HepG2 (cell line): ENCODE data around the gene ENO1. TPM values are rescaled to one million over a fixed set of nuclear protein-coding genes. Genes with fewer than 3 reads are reported as not detected.
A peak's percentile ranks its signal among the peaks of the same experiment; 100 is the strongest.

Experiments used
- ATAC-seq: fragments of 200-7000 bp; cut with Tn5 transposase; 3 replicates; pipeline ENCODE4 v1.9.1; 2020; ENCODE audit warnings: mild to moderate bottlenecking, moderate library complexity
- BruUV-seq: library from RNA; stranded (reverse); fragments of 400-500 nt; replicated peaks from 2 replicates; lab custom pipeline; 2021; lab: Mats Ljungman, UMichigan
- CTCF ChIA-PET: fragments of 300-600 bp; formaldehyde crosslinking; extraction: SDS; loops from one replicate; lab custom pipeline; 2021; ENCODE audit warnings: low total read pairs, inconsistent platforms, low intra/inter-chr PET ratio; lab: Yijun Ruan, JAX
- POLR2A ChIA-PET: fragments of 350-600 bp; sonication (Branson Sonifier 250); formaldehyde crosslinking; loops from one replicate; lab custom pipeline; 2020; ENCODE audit warnings: antibody characterized with exemption, inconsistent platforms; lab: Yijun Ruan, JAX
- DNase-seq: peaks from one replicate; pipeline ENCODE4 v3.0.0-alpha.2; 2015; ENCODE audit warnings: low spot score
- FAIRE-seq: peaks from 3 replicates; lab custom pipeline; 2011; peaks lifted over from hg19 to GRCh38; lab: Jason Lieb, UNC
- H2AFZ ChIP-seq: one replicate; pipeline ENCODE4 v1.6.1; 2011; ENCODE audit warnings: low read length, inconsistent platforms
- H3K27ac ChIP-seq: fragments of 300-600 bp; 3 replicates; pipeline ENCODE4 v1.8.0; 2011; ENCODE audit warnings: mixed run types, mild to moderate bottlenecking, mixed read lengths, low read length, inconsistent platforms; ENCODE audit not compliant: insufficient read depth; ENCODE audit errors: extremely low read length
- H3K27me3 ChIP-seq, 2 experiments: fragments of 200-600 bp in 1 of 2; 2 replicates in 1 of 2; 3 replicates in 1 of 2; pipeline versions ENCODE4 v1.6.0 to v1.8.0; 2011; ENCODE audit warnings: low read length in 2 of 2, mild to moderate bottlenecking in 2 of 2, moderate library complexity in 2 of 2, inconsistent platforms in 1 of 2; ENCODE audit not compliant: insufficient read depth in 2 of 2, control insufficient read depth in 1 of 2
- H3K36me3 ChIP-seq, 2 experiments: fragments of 200-600 bp in 1 of 2; replicated peaks in 1 of 2; 2 replicates in 1 of 2; 3 replicates in 1 of 2; pipeline versions ENCODE4 v1.5.1 to v1.8.0; 2011; ENCODE audit warnings: low read length in 2 of 2, inconsistent platforms in 1 of 2; ENCODE audit not compliant: insufficient read depth in 2 of 2, control insufficient read depth in 1 of 2
- H3K4me1 ChIP-seq: 2 replicates; pipeline ENCODE4 v1.5.1; 2012; ENCODE audit warnings: low read length, inconsistent platforms; ENCODE audit not compliant: insufficient read depth
- H3K4me2 ChIP-seq: 2 replicates; pipeline ENCODE4 v1.6.0; 2011; ENCODE audit warnings: low read depth, low read length, inconsistent platforms
- H3K4me3 ChIP-seq, 3 experiments: fragments of 200-600 bp in 1 of 3; sonication (generic), shearing (Covaris generic) in 1 of 3; replicated peaks in 1 of 3; 2 replicates each; pipeline ENCODE4 v1.5.1; 2011 to 2016; ENCODE audit warnings: low read length in 3 of 3, inconsistent platforms in 2 of 3, low read depth in 2 of 3, mild to moderate bottlenecking in 2 of 3, control low read depth in 1 of 3, mixed read lengths in 1 of 3; ENCODE audit not compliant: insufficient read depth in 1 of 3
- H3K79me2 ChIP-seq: one replicate; pipeline ENCODE4 v1.6.1; 2011; ENCODE audit warnings: low read length, inconsistent platforms; ENCODE audit not compliant: insufficient read depth
- H3K9ac ChIP-seq: 2 replicates; pipeline ENCODE4 v1.6.0; 2011; ENCODE audit warnings: mild to moderate bottlenecking, low read depth, low read length, inconsistent platforms; ENCODE audit not compliant: insufficient read depth
- H3K9me3 ChIP-seq: 2 replicates; pipeline ENCODE4 v1.5.1; 2012; ENCODE audit warnings: mild to moderate bottlenecking, low read length
- H4K20me1 ChIP-seq: 2 replicates; pipeline ENCODE4 v1.6.0; 2011; ENCODE audit warnings: inconsistent platforms, mild to moderate bottlenecking, low read length, moderate library complexity; ENCODE audit not compliant: insufficient read depth
- CENPX ChIP-seq: sonication (generic); formaldehyde crosslinking; IDR thresholded peaks from 2 replicates; pipeline ENCODE4 v1.9.0; 2021; ENCODE audit warnings: mild to moderate bottlenecking, missing genetic modification reagents, moderate library complexity
- GATA4 ChIP-seq: sonication (generic); IDR thresholded peaks from 2 replicates; pipeline ENCODE4 v1.6.1; 2016; ENCODE audit warnings: antibody characterized with exemption, low read depth, borderline replicate concordance
- HES4 ChIP-seq: sonication (generic); formaldehyde crosslinking; IDR thresholded peaks from 2 replicates; pipeline ENCODE4 v1.9.0; 2021; ENCODE audit warnings: mild to moderate bottlenecking, missing genetic modification reagents, borderline replicate concordance
- HNF4G ChIP-seq, 2 experiments: sonication (generic) in 1 of 2; formaldehyde crosslinking in 1 of 2; IDR thresholded peaks; 2 replicates each; pipeline versions ENCODE4 v1.4.0 to v1.6.1; 2011 to 2020; ENCODE audit warnings: borderline replicate concordance in 2 of 2, low read depth in 2 of 2, mild to moderate bottlenecking in 2 of 2, low read length in 1 of 2, missing genetic modification reagents in 1 of 2, moderate library complexity in 1 of 2
- POLR2A ChIP-seq, 2 experiments: IDR thresholded peaks; 2 replicates each; pipeline ENCODE4 v1.6.1; 2011; ENCODE audit warnings: low read depth in 2 of 2, low read length in 2 of 2, mild to moderate bottlenecking in 1 of 2, moderate library complexity in 1 of 2; ENCODE audit not compliant: insufficient read depth in 1 of 2
- POLR2G ChIP-seq: fragments of 200-400 bp; formaldehyde crosslinking; IDR thresholded peaks from 2 replicates; pipeline ENCODE4 v1.6.1; 2018; ENCODE audit warnings: mild to moderate bottlenecking, low read depth, low read length, moderate library complexity
- RBFOX2 ChIP-seq: fragments of 200-400 bp; formaldehyde crosslinking; IDR thresholded peaks from 2 replicates; pipeline ENCODE4 v1.6.1; 2017; ENCODE audit warnings: low read depth, mild to moderate bottlenecking, low read length
- TBX2 ChIP-seq: sonication (generic); formaldehyde crosslinking; IDR thresholded peaks from 2 replicates; pipeline ENCODE4 v1.5.0; 2020; ENCODE audit warnings: missing genetic modification reagents, mild to moderate bottlenecking, borderline replicate concordance
- ZNF143 ChIP-seq: sonication (generic); formaldehyde crosslinking; IDR thresholded peaks from 2 replicates; pipeline ENCODE4 v1.4.0; 2020; ENCODE audit warnings: missing genetic modification reagents
- ZNF18 ChIP-seq: sonication (generic); formaldehyde crosslinking; IDR thresholded peaks from 2 replicates; pipeline ENCODE4 v1.8.0; 2022; ENCODE audit warnings: mild to moderate bottlenecking, missing genetic modification reagents; ENCODE audit not compliant: insufficient replicate concordance
- ZNF263 ChIP-seq: sonication (generic); formaldehyde crosslinking; IDR thresholded peaks from 2 replicates; pipeline ENCODE4 v1.4.0; 2020; ENCODE audit warnings: missing genetic modification reagents
- WGBS: methylation state at CpG from one replicate; pipeline ENCODE4 v1.1.6; 2017; ENCODE audit warnings: low lambda C conversion rate; 5-methylcytosine and 5-hydroxymethylcytosine counted together
- in situ Hi-C: cut with HindIII; loops from 2 replicates; pipeline ENCODE4 v1.10.0; 2017; ENCODE audit warnings: low pct_unique_long_range_greater_than_20kb; ENCODE audit not compliant: extremely low pct_ligation_motif_present
- intact Hi-C: fragments of 100-400 bp; cut with micrococcal nuclease; formaldehyde crosslinking; loops from one replicate; pipeline ENCODE4 v1.10.0; 2022; ENCODE audit not compliant: unreplicated experiment
- polyA plus RNA-seq, 8 experiments: library from polyadenylated mRNA; depleted of rRNA in 3 of 8; stranded (reverse) in 7 of 8; unstranded in 1 of 8; fragments of >200 nt; fragmentation: Illumina TruSeq in 4 of 8; extraction: Trizol in 4 of 8; gene quantifications; 2 replicates each; pipeline versions ENCODE4 v1.2.1 to v1.2.3, GENCODE V29; 2011 to 2016; ENCODE audit warnings: low read depth in 4 of 8, missing spikeins in 1 of 8, mixed read lengths in 1 of 8; ENCODE audit not compliant: insufficient read depth in 1 of 8
- total RNA-seq, 5 experiments: library from RNA; depleted of rRNA; stranded (reverse); fragments of >200 nt; fragmentation: Illumina TruSeq; extraction: Trizol; gene quantifications; 2 replicates each; pipeline ENCODE4 v1.2.3, GENCODE V29; 2016; ENCODE audit warnings: low read depth in 1 of 5
- TF ChIP-seq, protein P1 (sequence below): sonication (generic); formaldehyde crosslinking; IDR thresholded peaks from 2 replicates; pipeline ENCODE4 v1.8.0; 2022; ENCODE audit warnings: mild to moderate bottlenecking, missing genetic modification reagents, moderate library complexity

ENO1 gene
- total and polyA plus RNA-seq, 2 of the 13 experiments (the other 11 are each of a cell fraction or from before 2014, with no cell fraction given) = 1,559 to 3,103 TPM

- in situ Hi-C loops (no loop called here), intact Hi-C loops (no loop called here)
- Histone ChIP-seq H3K79me2 (peaks cover 85% of the 10 kb centered on the region), H3K36me3 (peaks cover 41 to 83% of the 10 kb centered on the region in 2 experiments), H3K9me3 (no peaks in the 10 kb centered on the region), H2AFZ (no peak overlapping the region), H3K27me3 (no peaks in the 10 kb centered on the region; a peak in 1 of 5 replicates), H3K4me2 (peak overlapping the region; percentile 74), H3K27ac (peak overlapping the region; percentile 62), H3K4me3 (peak overlapping the region in 2 of 3 experiments; percentile 25 to 26; a peak in 4 of 6 replicates), H3K9ac (no peak overlapping the region), H3K4me1 (peaks cover 82% of the 10 kb centered on the region), H4K20me1 (peaks cover 97% of the 10 kb centered on the region)
- TF ChIP-seq CENPX (CRISPR knock-in tag) (no peak), POLR2G (peak; percentile 30), RBFOX2 (0 out of 2 replicates have a peak, but pooled peaks have one; percentile 14), POLR2A (IDR thresholded peaks at IDR 0.05; ENCODE audit: insufficient read depth in 1 of 2, low read depth in 2 of 2, low read length in 2 of 2) (peak; percentile 6 to 29; a peak in 2 of 4 replicates), ZNF18 (CRISPR knock-in tag) (no peak)
- ATAC-seq (no peak), DNase-seq (no peak), FAIRE-seq (no peak)
- BruUV-seq = no TSS peak
- POLR2A ChIA-PET = interaction anchor here (0.6 to 0.9 kb wide), 2 partner anchors 9 to 58 kb away, joined by 3 to 4 read pairs; no protein-coding TSS in a partner anchor
- CTCF ChIA-PET = no interaction called here
- 84% methylated on average over 5 of the region's 5 CpGs for WGBS
Measured at GRCh38 chr1:8871965-8872399, 6.5 kb downstream of the ENO1 start.

- Histone ChIP-seq H3K4me1 (peaks cover 86% of the 10 kb centered on the region), H4K20me1 (peaks cover 97% of the 10 kb centered on the region), H2AFZ (no peak overlapping the region), H3K36me3 (peaks cover 46 to 85% of the 10 kb centered on the region in 2 experiments), H3K9me3 (no peaks in the 10 kb centered on the region), H3K79me2 (peaks cover 84% of the 10 kb centered on the region), H3K4me2 (peak overlapping the region; percentile 74), H3K27ac (peak overlapping the region; percentile 62), H3K9ac (no peak overlapping the region), H3K27me3 (no peaks in the 10 kb centered on the region; a peak in 1 of 5 replicates), H3K4me3 (peak overlapping the region in 2 of 3 experiments; percentile 25 to 26; a peak in 4 of 6 replicates)
- ChIA-PET CTCF (no interaction called here), POLR2A (interaction anchor here (0.6 to 0.9 kb wide), 2 partner anchors 9 to 58 kb away, joined by 3 to 4 read pairs; no protein-coding TSS in a partner anchor)
- no peak for FAIRE-seq
- intact Hi-C loops (no loop called here), in situ Hi-C loops (no loop called here)
- no peak for DNase-seq
- no TSS peak for BruUV-seq
- 73% methylated on average over 5 of the region's 7 CpGs for WGBS
- ATAC-seq = peak; percentile 30; the same call in 2 of the 3 replicates
- TF ChIP-seq TBX2 (CRISPR knock-in tag) (peak; percentile 22; the same call in 1 of the 2 replicates), GATA4 (no peak), HES4 (no peak), ZNF263 (no peak), HNF4G (IDR thresholded peaks at IDR 0.05; ENCODE audit: borderline replicate concordance, low read depth, low read length) (no peak), HNF4G (CRISPR knock-in tag; IDR thresholded peaks at IDR 0.05; ENCODE audit: borderline replicate concordance, low read depth) (no peak), ZNF143 (CRISPR knock-in tag) (0 out of 2 replicates have a peak, but pooled peaks have one; percentile 24)
- TF ChIP-seq, protein P1, sequence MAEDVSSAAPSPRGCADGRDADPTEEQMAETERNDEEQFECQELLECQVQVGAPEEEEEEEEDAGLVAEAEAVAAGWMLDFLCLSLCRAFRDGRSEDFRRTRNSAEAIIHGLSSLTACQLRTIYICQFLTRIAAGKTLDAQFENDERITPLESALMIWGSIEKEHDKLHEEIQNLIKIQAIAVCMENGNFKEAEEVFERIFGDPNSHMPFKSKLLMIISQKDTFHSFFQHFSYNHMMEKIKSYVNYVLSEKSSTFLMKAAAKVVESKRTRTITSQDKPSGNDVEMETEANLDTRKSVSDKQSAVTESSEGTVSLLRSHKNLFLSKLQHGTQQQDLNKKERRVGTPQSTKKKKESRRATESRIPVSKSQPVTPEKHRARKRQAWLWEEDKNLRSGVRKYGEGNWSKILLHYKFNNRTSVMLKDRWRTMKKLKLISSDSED (CRISPR knock-in tag) = no peak
Measured at GRCh38 chr1:8871539-8871935, 6.9 kb downstream of the ENO1 start.
